Tibial nerve (tissue), 4 donors: ENCODE results near the gene CDH13.

Experiments used
- EP300 ChIP-seq, 2 donors: sonication (generic); formaldehyde crosslinking; IDR thresholded peaks; one replicate each; pipeline ENCODE4 v1.6.1; 2017; ENCODE audit warnings: antibody characterized with exemption in 2 of 2, mild to moderate bottlenecking in 1 of 2
- POLR2A ChIP-seq, 2 donors: fragments of 450-650 bp; IDR thresholded peaks; one replicate each; pipeline ENCODE4 v1.6.1; 2017; ENCODE audit warnings: antibody characterized with exemption in 2 of 2, mild to moderate bottlenecking in 2 of 2, moderate library complexity in 2 of 2
- TF ChIP-seq, protein P1 (sequence below), 5 experiments: fragments of 200-600 bp in 3 of 5; fragments of 450-650 bp in 2 of 5; sonication (generic) in 3 of 5; IDR thresholded peaks; one replicate each; pipeline ENCODE4 v1.5.1; 2016 to 2019; ENCODE audit warnings: antibody characterized with exemption in 5 of 5, mild to moderate bottlenecking in 3 of 5, moderate library complexity in 2 of 5

DNA sequence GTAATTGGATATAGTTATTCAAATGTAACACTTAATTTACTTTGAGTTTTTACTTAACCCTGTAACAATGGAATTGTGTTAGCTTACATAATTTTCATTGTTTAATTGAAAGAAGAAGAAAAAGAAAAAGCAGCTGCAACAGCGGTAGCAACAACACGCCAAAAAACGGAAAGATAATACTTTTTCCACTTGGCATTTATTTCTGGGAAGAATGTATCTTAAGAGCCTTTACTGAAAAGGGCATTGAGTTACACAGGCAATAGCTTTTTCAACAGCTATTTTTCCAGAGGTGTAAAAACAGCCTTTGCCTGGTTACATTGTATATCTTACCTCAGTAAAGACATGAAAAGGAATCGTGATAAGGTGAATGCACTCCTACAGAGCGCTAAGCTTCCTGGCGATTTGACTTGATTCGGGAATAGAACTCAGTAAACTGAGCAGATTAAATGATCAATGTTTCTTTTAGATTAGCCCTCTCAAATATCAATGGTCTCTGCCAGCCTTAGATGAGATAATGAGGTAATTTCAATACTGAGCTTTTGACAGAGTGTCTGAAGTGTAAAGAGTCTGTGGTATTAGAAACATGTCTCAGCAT, 311.3 kb downstream of the CDH13 start:
- TF ChIP-seq, protein P1, sequence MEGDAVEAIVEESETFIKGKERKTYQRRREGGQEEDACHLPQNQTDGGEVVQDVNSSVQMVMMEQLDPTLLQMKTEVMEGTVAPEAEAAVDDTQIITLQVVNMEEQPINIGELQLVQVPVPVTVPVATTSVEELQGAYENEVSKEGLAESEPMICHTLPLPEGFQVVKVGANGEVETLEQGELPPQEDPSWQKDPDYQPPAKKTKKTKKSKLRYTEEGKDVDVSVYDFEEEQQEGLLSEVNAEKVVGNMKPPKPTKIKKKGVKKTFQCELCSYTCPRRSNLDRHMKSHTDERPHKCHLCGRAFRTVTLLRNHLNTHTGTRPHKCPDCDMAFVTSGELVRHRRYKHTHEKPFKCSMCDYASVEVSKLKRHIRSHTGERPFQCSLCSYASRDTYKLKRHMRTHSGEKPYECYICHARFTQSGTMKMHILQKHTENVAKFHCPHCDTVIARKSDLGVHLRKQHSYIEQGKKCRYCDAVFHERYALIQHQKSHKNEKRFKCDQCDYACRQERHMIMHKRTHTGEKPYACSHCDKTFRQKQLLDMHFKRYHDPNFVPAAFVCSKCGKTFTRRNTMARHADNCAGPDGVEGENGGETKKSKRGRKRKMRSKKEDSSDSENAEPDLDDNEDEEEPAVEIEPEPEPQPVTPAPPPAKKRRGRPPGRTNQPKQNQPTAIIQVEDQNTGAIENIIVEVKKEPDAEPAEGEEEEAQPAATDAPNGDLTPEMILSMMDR (IDR thresholded peaks at IDR 0.05) = no peak
- no peak for TF ChIP-seq EP300 (IDR thresholded peaks at IDR 0.05)
- no peak for TF ChIP-seq POLR2A (IDR thresholded peaks at IDR 0.05)
